Vagina (tissue), 2 donors: ENCODE data around the gene PIAS2.

Experiments used
- CTCF ChIP-seq, 3 experiments: fragments of 450-650 bp in 2 of 3; fragments of 200-600 bp in 1 of 3; sonication (generic) in 1 of 3; IDR thresholded peaks; one replicate each; pipeline ENCODE4 v1.5.1; 2017 to 2019; ENCODE audit warnings: antibody characterized with exemption in 3 of 3, mild to moderate bottlenecking in 2 of 3, moderate library complexity in 2 of 3
- POLR2A ChIP-seq, 2 donors: fragments of 450-650 bp; IDR thresholded peaks; one replicate each; pipeline ENCODE4 v1.6.1; 2017; ENCODE audit warnings: antibody characterized with exemption in 2 of 2, mild to moderate bottlenecking in 2 of 2, moderate library complexity in 2 of 2
- POLR2AphosphoS5 ChIP-seq, 2 donors: sonication (generic); formaldehyde crosslinking; IDR thresholded peaks; one replicate each; pipeline ENCODE4 v1.9.0; 2017; ENCODE audit warnings: antibody characterized with exemption in 2 of 2, mild to moderate bottlenecking in 2 of 2, low read depth in 1 of 2; ENCODE audit not compliant: insufficient read depth in 1 of 2

- TF ChIP-seq CTCF (IDR thresholded peaks at IDR 0.05): no peak
- TF ChIP-seq POLR2A (IDR thresholded peaks at IDR 0.05): no peak
- no peak for TF ChIP-seq POLR2AphosphoS5 (IDR thresholded peaks at IDR 0.05; ENCODE audit: insufficient read depth in 1 of 2, low read depth in 1 of 2)
Measured at GRCh38 chr18:46903406-46903805, 13.9 kb downstream of the PIAS2 start.
